Measurements from ENCODE around the gene UNC13A.

UNC13A gene

GRCh38 chr19:17724655-17725054 lies 36.5 kb upstream of the UNC13A start:
- Histone ChIP-seq H3K4me3 (ENCODE audit: low read length, poor library complexity, severe bottlenecking) (no peak overlapping the region), H3K9me3 (ENCODE audit: insufficient read depth, low read depth, low read length) (no peaks in the 10 kb centered on the region), H3K27me3 (ENCODE audit: insufficient read depth, low read length, poor library complexity, severe bottlenecking) (no peaks in the 10 kb centered on the region), H2AFZ (ENCODE audit: low read length) (no peak overlapping the region), H4K20me1 (ENCODE audit: insufficient read depth, low read length, poor library complexity, severe bottlenecking) (peaks cover 34% of the 10 kb centered on the region), H3K4me2 (ENCODE audit: low read depth, low read length, poor library complexity, severe bottlenecking) (no peak overlapping the region), H3K9me2 (replicated peaks; ENCODE audit: low read depth, low read length) (no peaks in the 10 kb centered on the region), H3K36me3 (ENCODE audit: insufficient read depth, low read length) (peaks cover 49% of the 10 kb centered on the region; the same call in 1 of the 2 replicates), H3K9ac (ENCODE audit: low read depth, low read length, poor library complexity, severe bottlenecking) (no peak overlapping the region), H3K79me2 (ENCODE audit: insufficient read depth, low read length) (peaks cover 68% of the 10 kb centered on the region), H3K4me1 (ENCODE audit: insufficient read depth, low read length, poor library complexity, severe bottlenecking) (peaks cover 28% of the 10 kb centered on the region), H3F3A (ENCODE audit: low read depth) (no peaks in the 10 kb centered on the region)
- TF ChIP-seq EZH2phosphoT487 (IDR thresholded peaks at IDR 0.05; ENCODE audit: borderline replicate concordance) (no peak), CTCF (conservative IDR thresholded peaks at IDR 0.05; ENCODE audit: low read length) (no peak)

GRCh38 chr19:17722655-17723240 lies 34.6 kb upstream of the UNC13A start:
- Histone ChIP-seq H2AFZ (ENCODE audit: low read length) (no peak overlapping the region), H3K9me3 (ENCODE audit: insufficient read depth, low read depth, low read length) (no peaks in the 10 kb centered on the region), H3K9ac (ENCODE audit: low read depth, low read length, poor library complexity, severe bottlenecking) (no peak overlapping the region), H3K79me2 (ENCODE audit: insufficient read depth, low read length) (peaks cover 59% of the 10 kb centered on the region), H3K4me3 (ENCODE audit: low read length, poor library complexity, severe bottlenecking) (no peak overlapping the region), H3F3A (ENCODE audit: low read depth) (no peaks in the 10 kb centered on the region), H3K4me1 (ENCODE audit: insufficient read depth, low read length, poor library complexity, severe bottlenecking) (peaks cover 30% of the 10 kb centered on the region), H3K27me3 (ENCODE audit: insufficient read depth, low read length, poor library complexity, severe bottlenecking) (no peaks in the 10 kb centered on the region), H3K9me2 (replicated peaks; ENCODE audit: low read depth, low read length) (no peaks in the 10 kb centered on the region), H4K20me1 (ENCODE audit: insufficient read depth, low read length, poor library complexity, severe bottlenecking) (peaks cover 34% of the 10 kb centered on the region), H3K4me2 (ENCODE audit: low read depth, low read length, poor library complexity, severe bottlenecking) (peak overlapping the region; percentile 87), H3K36me3 (ENCODE audit: insufficient read depth, low read length) (peaks cover 42% of the 10 kb centered on the region; the same call in 1 of the 2 replicates)
- TF ChIP-seq EZH2phosphoT487 (IDR thresholded peaks at IDR 0.05; ENCODE audit: borderline replicate concordance) (no peak), CTCF (conservative IDR thresholded peaks at IDR 0.05; ENCODE audit: low read length) (no peak)

- H3K9me2 ChIP-seq (replicated peaks; ENCODE audit: low read depth, low read length), result no peaks in the 10 kb centered on the region
- H3K79me2 ChIP-seq (ENCODE audit: insufficient read depth, low read length), result peaks cover 58% of the 10 kb centered on the region
- H2AFZ ChIP-seq (ENCODE audit: low read length), result no peak overlapping the region
- no peak for TF ChIP-seq CTCF (conservative IDR thresholded peaks at IDR 0.05; ENCODE audit: low read length)
- TF ChIP-seq EZH2phosphoT487 (IDR thresholded peaks at IDR 0.05; ENCODE audit: borderline replicate concordance), result no peak
- H4K20me1 ChIP-seq (ENCODE audit: insufficient read depth, low read length, poor library complexity, severe bottlenecking), result peaks cover 34% of the 10 kb centered on the region
- no peaks in the 10 kb centered on the region for H3K9me3 ChIP-seq (ENCODE audit: insufficient read depth, low read depth, low read length)
- H3F3A ChIP-seq (ENCODE audit: low read depth), result no peaks in the 10 kb centered on the region
- peaks cover 30% of the 10 kb centered on the region for H3K4me1 ChIP-seq (ENCODE audit: insufficient read depth, low read length, poor library complexity, severe bottlenecking)
- peak overlapping the region; percentile 87 for H3K4me2 ChIP-seq (ENCODE audit: low read depth, low read length, poor library complexity, severe bottlenecking)
- peak overlapping the region; percentile 90 for H3K4me3 ChIP-seq (ENCODE audit: low read length, poor library complexity, severe bottlenecking)
- H3K27me3 ChIP-seq (ENCODE audit: insufficient read depth, low read length, poor library complexity, severe bottlenecking), result no peaks in the 10 kb centered on the region
- peaks cover 33% of the 10 kb centered on the region; the same call in 1 of the 2 replicates for H3K36me3 ChIP-seq (ENCODE audit: insufficient read depth, low read length)
- H3K9ac ChIP-seq (ENCODE audit: low read depth, low read length, poor library complexity, severe bottlenecking), result peak overlapping the region; percentile 84
Measured at GRCh38 chr19:17721821-17722220, 33.7 kb upstream of the UNC13A start.
